Measurements from ENCODE around the gene RABGAP1L.

Gene RABGAP1L

DNA sequence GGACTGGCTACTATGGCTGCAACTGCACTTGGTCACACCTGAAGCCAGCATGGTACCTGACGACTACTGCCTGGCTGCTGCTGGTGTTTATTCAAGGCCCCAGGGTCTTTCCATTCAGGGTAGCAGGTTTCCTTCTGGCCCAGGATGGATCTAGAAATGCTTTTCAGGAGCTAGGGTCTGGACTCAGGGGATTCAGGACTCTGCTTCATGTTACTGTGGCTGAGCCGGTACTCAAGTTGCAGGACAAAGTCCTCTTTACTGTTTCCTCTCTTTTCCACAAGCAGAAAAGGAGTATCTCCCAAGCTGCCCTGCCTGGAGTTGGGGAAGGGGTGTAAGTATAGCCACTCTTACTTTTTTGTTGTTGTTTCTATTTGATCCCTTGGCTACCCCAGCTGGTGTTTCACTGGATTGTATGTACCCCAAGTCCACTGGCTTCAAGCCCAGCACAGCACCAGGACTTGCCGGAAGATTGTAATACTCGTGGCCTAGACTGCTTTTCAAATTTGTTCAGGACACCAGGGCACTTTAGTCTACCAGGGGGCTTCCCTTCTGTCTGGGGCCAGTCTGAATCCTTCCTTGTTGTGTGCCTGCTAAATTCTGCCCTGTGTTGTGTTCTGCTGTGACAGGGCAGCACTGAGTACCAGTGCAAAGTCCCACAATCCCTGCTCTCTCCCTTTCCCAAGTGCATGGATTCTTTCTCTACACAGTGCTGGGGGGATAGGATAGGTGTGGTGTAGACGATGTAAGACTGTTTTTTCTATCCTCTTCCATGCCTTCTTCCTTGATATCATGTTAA is 536.9 kb downstream of the RABGAP1L start:
- DNase-seq (ENCODE audit: low read depth) = no peak
- H3K4me3 ChIP-seq (ENCODE audit: low read depth, low read length) = no peak overlapping the region
- TF ChIP-seq POLR2A (IDR thresholded peaks at IDR 0.05; ENCODE audit: extremely low read depth, insufficient read length) (no peak), MAX (IDR thresholded peaks at IDR 0.05; ENCODE audit: low read depth, low read length) (no peak), MYC (IDR thresholded peaks at IDR 0.05; ENCODE audit: low read depth, low read length) (no peak), CTCF (IDR thresholded peaks at IDR 0.05; ENCODE audit: low read depth, low read length) (no peak)

- DNase-seq (ENCODE audit: low read depth) = no peak
- no peak overlapping the region for H3K4me3 ChIP-seq (ENCODE audit: low read depth, low read length)
- TF ChIP-seq MYC (IDR thresholded peaks at IDR 0.05; ENCODE audit: low read depth, low read length) = no peak
- no peak for TF ChIP-seq POLR2A (IDR thresholded peaks at IDR 0.05; ENCODE audit: extremely low read depth, insufficient read length)
- no peak for TF ChIP-seq CTCF (IDR thresholded peaks at IDR 0.05; ENCODE audit: low read depth, low read length)
- TF ChIP-seq MAX (IDR thresholded peaks at IDR 0.05; ENCODE audit: low read depth, low read length) = no peak
These were observed 541.0 kb downstream of the RABGAP1L start for GRCh38 chr1:174700314-174700713.

DNA sequence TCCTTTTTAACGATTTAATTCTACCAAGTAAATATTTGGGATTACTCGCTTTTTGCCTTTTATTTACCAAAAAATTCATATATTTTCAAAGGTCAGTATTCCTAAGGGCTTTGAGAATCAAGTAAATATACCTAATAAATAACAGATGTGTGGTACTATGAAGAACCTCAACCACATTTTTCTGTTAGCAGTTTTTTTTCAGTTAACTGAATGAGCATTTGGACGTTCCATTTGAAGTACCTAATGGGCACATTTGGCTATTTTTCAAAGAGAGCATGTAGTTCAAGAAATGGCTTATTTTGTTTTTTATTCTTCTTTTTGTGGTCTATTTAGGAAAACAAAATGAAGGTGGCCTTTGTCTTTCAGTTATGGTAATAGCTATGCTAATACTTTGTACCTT is 541.5 kb downstream of the RABGAP1L start:
- no peak for DNase-seq (ENCODE audit: low read depth)
- no peak overlapping the region for H3K4me3 ChIP-seq (ENCODE audit: low read depth, low read length)
- TF ChIP-seq MAX (IDR thresholded peaks at IDR 0.05; ENCODE audit: low read depth, low read length) (no peak), POLR2A (IDR thresholded peaks at IDR 0.05; ENCODE audit: extremely low read depth, insufficient read length) (no peak), MYC (IDR thresholded peaks at IDR 0.05; ENCODE audit: low read depth, low read length) (no peak), CTCF (IDR thresholded peaks at IDR 0.05; ENCODE audit: low read depth, low read length) (no peak)

DNA sequence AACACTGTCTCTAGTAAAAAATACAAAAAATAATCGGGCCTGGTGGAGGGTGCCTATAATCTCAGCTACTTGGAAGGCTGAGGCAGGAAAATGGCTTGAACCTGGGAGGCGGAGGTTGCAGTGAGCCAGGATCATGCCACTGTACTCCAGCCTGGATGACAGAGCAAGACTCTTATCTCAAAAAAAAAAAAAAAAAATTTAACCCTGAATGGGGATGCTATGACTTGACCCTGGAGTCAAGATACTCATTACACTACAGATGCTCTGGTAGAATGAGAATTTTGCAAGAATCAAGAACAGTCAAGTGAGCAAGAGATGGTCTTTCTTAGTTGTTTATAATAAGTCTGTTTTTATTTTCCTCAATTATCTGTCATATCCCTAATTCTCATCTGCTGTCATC is 542.2 kb downstream of the RABGAP1L start:
- TF ChIP-seq MYC (IDR thresholded peaks at IDR 0.05; ENCODE audit: low read depth, low read length) = no peak
- TF ChIP-seq POLR2A (IDR thresholded peaks at IDR 0.05; ENCODE audit: extremely low read depth, insufficient read length) = no peak
- no peak for TF ChIP-seq MAX (IDR thresholded peaks at IDR 0.05; ENCODE audit: low read depth, low read length)
- TF ChIP-seq CTCF (IDR thresholded peaks at IDR 0.05; ENCODE audit: low read depth, low read length) = no peak
- DNase-seq (ENCODE audit: low read depth) = no peak
- H3K4me3 ChIP-seq (ENCODE audit: low read depth, low read length) = no peak overlapping the region

DNA sequence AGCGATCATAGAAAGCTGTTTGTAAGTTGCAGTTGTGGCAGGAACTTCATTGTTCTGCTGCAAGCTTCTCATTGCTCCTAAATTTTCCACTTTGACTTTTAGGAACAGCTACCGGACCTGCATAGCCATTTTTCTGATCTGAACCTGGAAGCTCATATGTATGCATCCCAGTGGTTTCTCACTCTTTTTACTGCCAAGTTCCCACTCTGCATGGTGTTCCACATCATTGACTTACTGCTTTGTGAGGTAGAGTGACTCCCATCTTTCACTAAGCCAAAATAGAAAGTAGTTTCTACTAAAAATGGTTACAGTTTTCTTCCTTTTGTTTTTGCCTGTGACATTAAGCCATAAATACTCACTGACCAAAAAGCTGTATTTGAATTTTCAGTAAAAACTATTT is 542.7 kb downstream of the RABGAP1L start:
- H3K4me3 ChIP-seq (ENCODE audit: low read depth, low read length) = no peak overlapping the region
- DNase-seq (ENCODE audit: low read depth) = no peak
- TF ChIP-seq MYC (IDR thresholded peaks at IDR 0.05; ENCODE audit: low read depth, low read length) = no peak
- TF ChIP-seq CTCF (IDR thresholded peaks at IDR 0.05; ENCODE audit: low read depth, low read length) = no peak
- TF ChIP-seq POLR2A (IDR thresholded peaks at IDR 0.05; ENCODE audit: extremely low read depth, insufficient read length) = no peak
- no peak for TF ChIP-seq MAX (IDR thresholded peaks at IDR 0.05; ENCODE audit: low read depth, low read length)
